Dermis microvascular lymphatic vessel endothelial cell (primary cell): ENCODE data around the gene SDK2. TPM values are rescaled to one million over a fixed set of nuclear protein-coding genes. Genes with fewer than 3 reads are reported as not detected.

Source experiments
- DNase-seq, 2 donors: peaks; one replicate each; pipeline versions ENCODE4 v3.0.0 to v3.0.0-alpha.2; 2010; ENCODE audit warnings: low read depth in 2 of 2
- total RNA-seq: library from RNA; depleted of rRNA; stranded (reverse); fragments of >200 nt; gene quantifications from 2 replicates; pipeline ENCODE4 v1.2.1, GENCODE V29; 2014

SDK2 gene
- total RNA-seq, 1 donor from 2014 or later = not detected

- no peak for DNase-seq
These were observed 83.6 kb downstream of the SDK2 start for GRCh38 chr17:73560661-73561060.

- no peak for DNase-seq
These were observed 84.7 kb downstream of the SDK2 start for GRCh38 chr17:73559532-73559931.

GRCh38 chr17:73555199-73555960 lies 88.9 kb downstream of the SDK2 start:
- DNase-seq = no peak

GRCh38 chr17:73554498-73554897 lies 89.7 kb downstream of the SDK2 start:
- DNase-seq = no peak

- no peak for DNase-seq
These were observed 90.9 kb downstream of the SDK2 start for GRCh38 chr17:73553311-73553710.

- no peak for DNase-seq
These were observed 91.8 kb downstream of the SDK2 start for GRCh38 chr17:73552300-73553048.

- DNase-seq = no peak
These were observed 92.5 kb downstream of the SDK2 start for GRCh38 chr17:73551759-73552158.

- DNase-seq = no peak
These were observed 93.1 kb downstream of the SDK2 start for GRCh38 chr17:73551144-73551543.

GRCh38 chr17:73550556-73550955 lies 93.7 kb downstream of the SDK2 start:
- no peak for DNase-seq

GRCh38 chr17:73549841-73550430 lies 94.3 kb downstream of the SDK2 start:
- DNase-seq = no peak

- no peak for DNase-seq
These were observed 95.5 kb downstream of the SDK2 start for GRCh38 chr17:73548620-73549311.

- no peak for DNase-seq
These were observed 96.5 kb downstream of the SDK2 start for GRCh38 chr17:73547790-73548189.

GRCh38 chr17:73546770-73547536 lies 97.3 kb downstream of the SDK2 start:
- no peak for DNase-seq

GRCh38 chr17:73546114-73546513 lies 98.1 kb downstream of the SDK2 start:
- DNase-seq = no peak

GRCh38 chr17:73545109-73546032 lies 98.9 kb downstream of the SDK2 start:
- DNase-seq = no peak

- no peak for DNase-seq
These were observed 99.9 kb downstream of the SDK2 start for GRCh38 chr17:73544333-73544732.

GRCh38 chr17:73542323-73542722 lies 101.9 kb downstream of the SDK2 start:
- no peak for DNase-seq

- DNase-seq = no peak
These were observed 102.7 kb downstream of the SDK2 start for GRCh38 chr17:73541561-73541981.

- no peak for DNase-seq
These were observed 103.1 kb downstream of the SDK2 start for GRCh38 chr17:73541111-73541510.

GRCh38 chr17:73539166-73539565 lies 105.1 kb downstream of the SDK2 start:
- DNase-seq = no peak
